Peyer's patch (tissue), 4 donors: ENCODE measurements around the gene MRPL51.
A peak's percentile ranks its signal among the peaks of the same experiment; 100 is the strongest.

Experiments used
- POLR2A ChIP-seq, 2 donors: fragments of 450-650 bp; IDR thresholded peaks; one replicate each; pipeline ENCODE4 v1.5.1; 2017; ENCODE audit warnings: antibody characterized with exemption in 2 of 2, mild to moderate bottlenecking in 2 of 2, moderate library complexity in 2 of 2
- TF ChIP-seq, protein P1 (sequence below), 6 experiments: fragments of 450-650 bp in 4 of 6; fragments of 200-600 bp in 2 of 6; sonication (generic) in 1 of 6; IDR thresholded peaks; one replicate each; pipeline ENCODE4 v1.5.1; 2017 to 2019; ENCODE audit warnings: antibody characterized with exemption in 6 of 6, mild to moderate bottlenecking in 3 of 6, moderate library complexity in 1 of 6

DNA sequence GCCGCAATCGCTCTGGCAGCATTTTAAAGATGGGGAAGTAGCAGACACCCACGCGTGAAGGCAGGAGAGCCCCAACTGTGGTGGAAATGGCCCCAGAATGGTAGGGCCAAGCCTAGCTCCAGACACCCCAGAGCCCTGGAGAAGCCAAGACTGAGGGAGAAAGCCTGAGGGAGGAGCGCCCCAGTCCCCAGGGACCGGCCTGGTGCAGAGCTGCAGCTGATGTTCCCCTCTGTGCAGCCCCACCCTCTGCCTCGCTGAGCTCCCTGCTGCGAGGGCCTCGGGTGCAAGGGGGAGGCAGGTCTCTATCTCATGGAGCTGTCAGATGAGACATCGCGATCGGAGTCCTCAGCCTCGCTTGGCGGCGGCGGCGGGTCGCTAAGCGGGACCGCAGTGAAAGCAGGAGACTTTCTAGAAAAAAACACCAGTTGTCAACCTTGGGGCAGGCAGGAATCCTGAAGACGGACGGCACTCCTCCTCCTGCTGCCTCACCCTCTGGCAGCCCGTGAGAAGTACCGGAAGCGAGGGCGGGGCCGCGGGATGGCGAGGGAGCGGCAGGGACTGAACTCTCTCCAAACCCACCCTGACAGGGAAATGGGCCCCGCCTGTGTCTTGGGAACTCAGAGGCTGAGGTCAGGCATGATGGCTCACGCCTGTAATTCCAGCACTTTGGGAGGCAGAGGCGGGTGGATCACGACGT is 47.3 kb upstream of the MRPL51 start:
- TF ChIP-seq, protein P1, sequence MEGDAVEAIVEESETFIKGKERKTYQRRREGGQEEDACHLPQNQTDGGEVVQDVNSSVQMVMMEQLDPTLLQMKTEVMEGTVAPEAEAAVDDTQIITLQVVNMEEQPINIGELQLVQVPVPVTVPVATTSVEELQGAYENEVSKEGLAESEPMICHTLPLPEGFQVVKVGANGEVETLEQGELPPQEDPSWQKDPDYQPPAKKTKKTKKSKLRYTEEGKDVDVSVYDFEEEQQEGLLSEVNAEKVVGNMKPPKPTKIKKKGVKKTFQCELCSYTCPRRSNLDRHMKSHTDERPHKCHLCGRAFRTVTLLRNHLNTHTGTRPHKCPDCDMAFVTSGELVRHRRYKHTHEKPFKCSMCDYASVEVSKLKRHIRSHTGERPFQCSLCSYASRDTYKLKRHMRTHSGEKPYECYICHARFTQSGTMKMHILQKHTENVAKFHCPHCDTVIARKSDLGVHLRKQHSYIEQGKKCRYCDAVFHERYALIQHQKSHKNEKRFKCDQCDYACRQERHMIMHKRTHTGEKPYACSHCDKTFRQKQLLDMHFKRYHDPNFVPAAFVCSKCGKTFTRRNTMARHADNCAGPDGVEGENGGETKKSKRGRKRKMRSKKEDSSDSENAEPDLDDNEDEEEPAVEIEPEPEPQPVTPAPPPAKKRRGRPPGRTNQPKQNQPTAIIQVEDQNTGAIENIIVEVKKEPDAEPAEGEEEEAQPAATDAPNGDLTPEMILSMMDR (IDR thresholded peaks at IDR 0.05): no peak
- TF ChIP-seq POLR2A (IDR thresholded peaks at IDR 0.05): peak; percentile 55 to 77
